ENCODE measurements around the gene G6PD. TPM values are rescaled to one million over a fixed set of nuclear protein-coding genes. Genes with fewer than 3 reads are reported as not detected.

Gene G6PD
- total and polyA plus RNA-seq, 2 donors (not counting 3 experiments of a cell fraction or from before 2014, with no cell fraction given) = 155 to 159 TPM

- peak; percentile 98 for FAIRE-seq
- H3K79me2 ChIP-seq (ENCODE audit: control insufficient read depth, insufficient read depth, low read length) = no peaks in the 10 kb centered on the region
- H3K9me1 ChIP-seq (replicated peaks; ENCODE audit: control insufficient read depth, extremely low read depth, insufficient read depth, low read length) = no peaks in the 10 kb centered on the region
- H2AFZ ChIP-seq (ENCODE audit: low read depth, low read length) = no peak overlapping the region
- no peaks in the 10 kb centered on the region for H3K9me3 ChIP-seq (replicated peaks; ENCODE audit: control insufficient read depth, insufficient read depth, low read length)
- H3K36me3 ChIP-seq (ENCODE audit: control insufficient read depth in 2 of 2, extremely low read depth in 1 of 2, insufficient read depth in 2 of 2, low read length in 2 of 2) = peaks cover 0 to under 1% of the 10 kb centered on the region in 2 experiments
- H3K4me3 ChIP-seq (replicated peaks in 1 of 3; ENCODE audit: insufficient read depth in 1 of 3, low read depth in 1 of 3, low read length in 3 of 3) = peak overlapping the region in 1 of 3 experiments; percentile 22
- dilution Hi-C loops (cut with MboI; ENCODE audit: extremely low pct_ligation_motif_present, low sequenced_read_pairs) = no loop called here
- H3K4me2 ChIP-seq (ENCODE audit: insufficient read depth, low read length) = peak overlapping the region; percentile 32
- peak; percentile 71 for DNase-seq (ENCODE audit: low read depth, low spot score)
- ChIA-PET CTCF (interaction anchor here (0.6 to 1.8 kb wide), 16 partner anchors 10 to 514 kb away, joined by 3 to 21 read pairs (median 4); partner anchors contain the start of genes DNASE1L1, FAM3A, FAM50A and G6PD), POLR2A (interaction anchor here (1.4 kb wide), 1 partner anchor 11 kb away, joined by 6 read pairs; the partner anchor contains the start of gene FAM3A)
- no peak for TF ChIP-seq POLR2AphosphoS5 (IDR thresholded peaks at IDR 0.05; ENCODE audit: insufficient read depth, low read depth, low read length)
- no peak for TF ChIP-seq EZH2 (IDR thresholded peaks at IDR 0.05; ENCODE audit: borderline replicate concordance, low read depth, low read length, severe bottlenecking)
- peak; percentile 37 to 43 for TF ChIP-seq CTCF (IDR thresholded peaks at IDR 0.05; ENCODE audit: extremely low read depth in 1 of 2, insufficient read depth in 1 of 2, low read depth in 1 of 2, low read length in 2 of 2)
- H3K9ac ChIP-seq (replicated peaks; ENCODE audit: extremely low read depth, insufficient read depth, low read length) = peak overlapping the region; percentile 29
- H3K4me1 ChIP-seq (ENCODE audit: control insufficient read depth, extremely low read depth, insufficient read depth, low read length) = peaks cover 4% of the 10 kb centered on the region
- no peaks in the 10 kb centered on the region for H3K27me3 ChIP-seq (ENCODE audit: control insufficient read depth in 2 of 2, insufficient read depth in 2 of 2, low read length in 2 of 2)
- H4K20me1 ChIP-seq (replicated peaks; ENCODE audit: control insufficient read depth, extremely low read depth, insufficient read depth, low read length) = no peaks in the 10 kb centered on the region
- BruUV-seq (replicated peaks) = TSS peak; percentile 25
- intact Hi-C loops (cut with micrococcal nuclease) = loop anchor here (5.0 kb wide), 1 partner anchor 120 kb away; the partner anchor contains the start of gene DNASE1L1
- peak overlapping the region; percentile 22 for H3K27ac ChIP-seq (ENCODE audit: insufficient read depth, low read depth, low read length)
Observed at GRCh38 chrX:154526901-154527675, 19.6 kb downstream of the G6PD start.
